Measurements from ENCODE around the gene CST7.

Gene CST7

GRCh38 chr20:24950128-24950835 is 1.2 kb downstream of the CST7 start:
- H3K4me3 ChIP-seq (ENCODE audit: low read depth in 1 of 2, low read length in 2 of 2): peak overlapping the region; percentile 48 to 52
- H3K9ac ChIP-seq (ENCODE audit: low read depth in 1 of 2, low read length in 2 of 2): peak overlapping the region; percentile 32 to 71
- H3K27ac ChIP-seq (ENCODE audit: low read depth, low read length): peak overlapping the region; percentile 10

DNA sequence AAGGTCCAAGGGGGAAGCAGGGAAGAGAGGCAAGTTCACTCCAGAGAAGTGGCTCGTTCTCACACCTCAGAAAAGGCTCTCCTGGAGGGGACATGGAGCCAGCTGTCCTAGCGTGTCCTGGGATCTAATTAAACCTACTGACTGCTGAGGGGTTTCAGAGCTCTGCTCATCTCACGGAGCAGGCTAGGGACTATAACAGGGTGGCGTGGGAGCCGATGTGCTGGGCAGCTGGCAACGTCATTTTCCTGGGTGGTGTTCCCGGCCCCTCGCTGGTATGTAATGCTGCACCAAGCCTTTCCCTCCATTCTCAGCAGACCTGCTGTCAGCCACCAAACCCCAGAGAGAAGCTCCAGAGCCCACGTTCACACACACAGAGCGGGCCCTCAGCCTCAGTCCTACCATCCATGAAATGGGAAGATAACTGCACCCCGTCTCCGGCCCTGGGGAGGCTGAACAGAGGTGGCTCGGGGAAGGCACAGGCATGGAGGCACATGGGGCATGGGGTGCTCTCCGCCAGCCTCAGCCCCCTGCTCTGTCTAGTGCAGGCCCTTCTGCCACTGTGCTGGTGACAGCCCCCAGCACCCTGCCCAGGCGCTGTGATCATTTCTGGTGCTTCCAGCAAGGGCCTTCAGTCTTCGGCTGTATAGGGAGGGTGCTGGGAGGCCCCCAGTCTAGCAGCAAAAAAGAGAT is 1.9 kb downstream of the CST7 start:
- Histone ChIP-seq H3K27ac (ENCODE audit: low read depth, low read length) (no peak overlapping the region), H3K9me3 (ENCODE audit: control insufficient read depth in 1 of 2, low read length in 2 of 2) (no peaks in the 10 kb centered on the region), H3K9ac (ENCODE audit: low read depth in 1 of 2, low read length in 2 of 2) (peak overlapping the region; percentile 32 to 71), H3K27me3 (ENCODE audit: control insufficient read depth in 1 of 2, insufficient read depth in 2 of 2, low read length in 2 of 2) (no peaks in the 10 kb centered on the region), H3K4me3 (ENCODE audit: low read depth in 1 of 2, low read length in 2 of 2) (peak overlapping the region in 1 of 2 donors; percentile 52), H3K36me3 (ENCODE audit: control insufficient read depth in 1 of 2, insufficient read depth in 2 of 2, low read length in 2 of 2) (no peaks in the 10 kb centered on the region), H3K4me1 (ENCODE audit: control insufficient read depth in 1 of 2, insufficient read depth in 2 of 2, low read length in 2 of 2) (peaks cover 11 to 17% of the 10 kb centered on the region in 2 donors)

More at GRCh38 chr20:24950128-24950835, 1.2 kb downstream of the CST7 start:
- Histone ChIP-seq H3K4me1 (ENCODE audit: control insufficient read depth in 1 of 2, insufficient read depth in 2 of 2, low read length in 2 of 2) (peaks cover 11 to 17% of the 10 kb centered on the region in 2 donors), H3K9me3 (ENCODE audit: control insufficient read depth in 1 of 2, low read length in 2 of 2) (no peaks in the 10 kb centered on the region), H3K27me3 (ENCODE audit: control insufficient read depth in 1 of 2, insufficient read depth in 2 of 2, low read length in 2 of 2) (no peaks in the 10 kb centered on the region), H3K36me3 (ENCODE audit: control insufficient read depth in 1 of 2, insufficient read depth in 2 of 2, low read length in 2 of 2) (no peaks in the 10 kb centered on the region)

- H3K4me3 ChIP-seq (ENCODE audit: low read depth in 1 of 2, low read length in 2 of 2): no peak overlapping the region
- H3K27ac ChIP-seq (ENCODE audit: low read depth, low read length): no peak overlapping the region
- H3K9ac ChIP-seq (ENCODE audit: low read depth in 1 of 2, low read length in 2 of 2): no peak overlapping the region
- H3K36me3 ChIP-seq (ENCODE audit: control insufficient read depth in 1 of 2, insufficient read depth in 2 of 2, low read length in 2 of 2): no peaks in the 10 kb centered on the region
- no peaks in the 10 kb centered on the region for H3K27me3 ChIP-seq (ENCODE audit: control insufficient read depth in 1 of 2, insufficient read depth in 2 of 2, low read length in 2 of 2)
- H3K4me1 ChIP-seq (ENCODE audit: control insufficient read depth in 1 of 2, insufficient read depth in 2 of 2, low read length in 2 of 2): peaks cover 11 to 17% of the 10 kb centered on the region in 2 donors
- H3K9me3 ChIP-seq (ENCODE audit: control insufficient read depth in 1 of 2, low read length in 2 of 2): no peaks in the 10 kb centered on the region
Observed at GRCh38 chr20:24951536-24952083, 2.5 kb downstream of the CST7 start.

DNA sequence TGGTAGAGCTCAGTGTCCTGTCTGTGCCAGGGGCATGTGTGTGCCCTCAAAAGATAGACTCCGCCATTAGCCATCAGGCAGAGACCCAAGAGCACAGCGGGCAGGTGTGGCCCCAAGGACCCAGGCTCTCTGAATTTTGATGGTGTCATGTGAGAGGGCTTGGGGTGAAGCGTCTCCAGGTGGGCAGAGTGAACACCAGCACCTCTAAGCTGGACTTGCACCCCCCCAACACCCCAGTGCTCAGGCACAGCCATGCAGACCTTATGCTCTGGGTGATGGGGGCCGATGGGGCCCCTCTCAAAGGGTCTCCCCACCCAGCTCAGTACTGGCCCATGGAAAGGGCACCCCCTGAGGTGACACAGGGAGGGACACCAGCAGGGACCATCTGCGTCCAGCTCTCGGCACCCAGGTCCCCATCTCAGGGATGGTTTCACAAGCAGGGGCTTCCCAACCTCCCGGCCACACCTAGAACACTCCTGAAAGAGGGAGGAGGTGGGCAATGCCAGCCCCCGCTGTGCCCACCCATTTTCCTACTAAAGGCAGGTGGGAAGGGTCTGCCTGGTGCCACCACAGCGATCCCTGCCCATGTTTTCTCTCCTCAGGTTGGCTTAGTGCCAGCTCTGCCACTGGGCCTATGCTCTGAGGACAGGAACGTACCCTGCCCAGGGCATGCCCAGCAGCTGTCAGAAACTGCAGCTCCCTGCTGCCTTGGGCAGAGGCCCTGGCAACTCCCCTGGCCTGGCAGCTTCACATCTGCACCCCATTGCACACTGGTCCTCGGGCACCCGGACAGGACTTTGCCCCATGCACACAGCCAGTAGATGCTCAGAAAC is 3.5 kb downstream of the CST7 start:
- Histone ChIP-seq H3K36me3 (ENCODE audit: control insufficient read depth in 1 of 2, insufficient read depth in 2 of 2, low read length in 2 of 2) (peaks cover 0 to 6% of the 10 kb centered on the region in 2 donors), H3K27ac (ENCODE audit: low read depth, low read length) (no peak overlapping the region), H3K4me1 (ENCODE audit: control insufficient read depth in 1 of 2, insufficient read depth in 2 of 2, low read length in 2 of 2) (peaks cover 11 to 17% of the 10 kb centered on the region in 2 donors), H3K27me3 (ENCODE audit: control insufficient read depth in 1 of 2, insufficient read depth in 2 of 2, low read length in 2 of 2) (no peaks in the 10 kb centered on the region), H3K9me3 (ENCODE audit: control insufficient read depth in 1 of 2, low read length in 2 of 2) (no peaks in the 10 kb centered on the region), H3K4me3 (ENCODE audit: low read depth in 1 of 2, low read length in 2 of 2) (no peak overlapping the region), H3K9ac (ENCODE audit: low read depth in 1 of 2, low read length in 2 of 2) (no peak overlapping the region)

- Histone ChIP-seq H3K4me3 (ENCODE audit: low read depth in 1 of 2, low read length in 2 of 2) (no peak overlapping the region), H3K9ac (ENCODE audit: low read depth in 1 of 2, low read length in 2 of 2) (no peak overlapping the region), H3K27ac (ENCODE audit: low read depth, low read length) (no peak overlapping the region), H3K9me3 (ENCODE audit: control insufficient read depth in 1 of 2, low read length in 2 of 2) (no peaks in the 10 kb centered on the region), H3K4me1 (ENCODE audit: control insufficient read depth in 1 of 2, insufficient read depth in 2 of 2, low read length in 2 of 2) (peaks cover 11 to 17% of the 10 kb centered on the region in 2 donors), H3K36me3 (ENCODE audit: control insufficient read depth in 1 of 2, insufficient read depth in 2 of 2, low read length in 2 of 2) (peaks cover 0 to 12% of the 10 kb centered on the region in 2 donors), H3K27me3 (ENCODE audit: control insufficient read depth in 1 of 2, insufficient read depth in 2 of 2, low read length in 2 of 2) (no peaks in the 10 kb centered on the region)
Observed at GRCh38 chr20:24953209-24953575, 4.1 kb downstream of the CST7 start.

- no peaks in the 10 kb centered on the region for H3K9me3 ChIP-seq (ENCODE audit: control insufficient read depth in 1 of 2, low read length in 2 of 2)
- no peak overlapping the region for H3K27ac ChIP-seq (ENCODE audit: low read depth, low read length)
- no peaks in the 10 kb centered on the region for H3K27me3 ChIP-seq (ENCODE audit: control insufficient read depth in 1 of 2, insufficient read depth in 2 of 2, low read length in 2 of 2)
- H3K4me1 ChIP-seq (ENCODE audit: control insufficient read depth in 1 of 2, insufficient read depth in 2 of 2, low read length in 2 of 2): peaks cover 11 to 17% of the 10 kb centered on the region in 2 donors
- H3K36me3 ChIP-seq (ENCODE audit: control insufficient read depth in 1 of 2, insufficient read depth in 2 of 2, low read length in 2 of 2): peaks cover 0 to 12% of the 10 kb centered on the region in 2 donors
- no peak overlapping the region for H3K9ac ChIP-seq (ENCODE audit: low read depth in 1 of 2, low read length in 2 of 2)
- no peak overlapping the region for H3K4me3 ChIP-seq (ENCODE audit: low read depth in 1 of 2, low read length in 2 of 2)
Observed at GRCh38 chr20:24953621-24954133, 4.6 kb downstream of the CST7 start.

GRCh38 chr20:24954151-24954550 is 5.1 kb downstream of the CST7 start:
- Histone ChIP-seq H3K9ac (ENCODE audit: low read depth in 1 of 2, low read length in 2 of 2) (no peak overlapping the region), H3K4me3 (ENCODE audit: low read depth in 1 of 2, low read length in 2 of 2) (no peak overlapping the region), H3K27ac (ENCODE audit: low read depth, low read length) (no peak overlapping the region), H3K4me1 (ENCODE audit: control insufficient read depth in 1 of 2, insufficient read depth in 2 of 2, low read length in 2 of 2) (peaks cover 11 to 17% of the 10 kb centered on the region in 2 donors), H3K36me3 (ENCODE audit: control insufficient read depth in 1 of 2, insufficient read depth in 2 of 2, low read length in 2 of 2) (peaks cover 0 to 12% of the 10 kb centered on the region in 2 donors), H3K27me3 (ENCODE audit: control insufficient read depth in 1 of 2, insufficient read depth in 2 of 2, low read length in 2 of 2) (no peaks in the 10 kb centered on the region), H3K9me3 (ENCODE audit: control insufficient read depth in 1 of 2, low read length in 2 of 2) (no peaks in the 10 kb centered on the region)

- Histone ChIP-seq H3K9ac (ENCODE audit: low read depth in 1 of 2, low read length in 2 of 2) (no peak overlapping the region), H3K4me3 (ENCODE audit: low read depth in 1 of 2, low read length in 2 of 2) (no peak overlapping the region), H3K9me3 (ENCODE audit: control insufficient read depth in 1 of 2, low read length in 2 of 2) (no peaks in the 10 kb centered on the region), H3K4me1 (ENCODE audit: control insufficient read depth in 1 of 2, insufficient read depth in 2 of 2, low read length in 2 of 2) (peaks cover 11 to 17% of the 10 kb centered on the region in 2 donors), H3K27ac (ENCODE audit: low read depth, low read length) (no peak overlapping the region), H3K36me3 (ENCODE audit: control insufficient read depth in 1 of 2, insufficient read depth in 2 of 2, low read length in 2 of 2) (peaks cover 2 to 14% of the 10 kb centered on the region in 2 donors), H3K27me3 (ENCODE audit: control insufficient read depth in 1 of 2, insufficient read depth in 2 of 2, low read length in 2 of 2) (no peaks in the 10 kb centered on the region)
Observed at GRCh38 chr20:24954566-24954965, 5.5 kb downstream of the CST7 start.

- Histone ChIP-seq H3K4me3 (ENCODE audit: low read depth in 1 of 2, low read length in 2 of 2) (no peak overlapping the region), H3K27ac (ENCODE audit: low read depth, low read length) (no peak overlapping the region), H3K9me3 (ENCODE audit: control insufficient read depth in 1 of 2, low read length in 2 of 2) (no peaks in the 10 kb centered on the region), H3K27me3 (ENCODE audit: control insufficient read depth in 1 of 2, insufficient read depth in 2 of 2, low read length in 2 of 2) (no peaks in the 10 kb centered on the region), H3K36me3 (ENCODE audit: control insufficient read depth in 1 of 2, insufficient read depth in 2 of 2, low read length in 2 of 2) (peaks cover 7 to 19% of the 10 kb centered on the region in 2 donors), H3K9ac (ENCODE audit: low read depth in 1 of 2, low read length in 2 of 2) (no peak overlapping the region), H3K4me1 (ENCODE audit: control insufficient read depth in 1 of 2, insufficient read depth in 2 of 2, low read length in 2 of 2) (peaks cover 11 to 17% of the 10 kb centered on the region in 2 donors)
Observed at GRCh38 chr20:24955045-24955444, 6.0 kb downstream of the CST7 start.

All from duodenal mucosa (tissue), 2 donors.